HEK293 (cell line): ENCODE data around the gene KIF13A.

Experiments used
- CTCF ChIA-PET: fragments of 350-600 bp; formaldehyde crosslinking; extraction: SDS; loops from one replicate; lab custom pipeline; 2021; ENCODE audit warnings: antibody characterized with exemption; lab: Yijun Ruan, JAX
- POLR2A ChIA-PET: fragments of 300-600 bp; formaldehyde crosslinking; extraction: SDS; loops from one replicate; lab custom pipeline; 2020; ENCODE audit warnings: antibody characterized with exemption, inconsistent platforms; lab: Yijun Ruan, JAX
- H3K27ac ChIP-seq: fragments of 200-500 bp; sonication (Bioruptor generic); 2 replicates; pipeline ENCODE4 v1.5.1; 2014; ENCODE audit warnings: low read depth, low read length, control low read depth, inconsistent platforms; ENCODE audit errors: extremely low read depth
- H3K36me3 ChIP-seq, 2 experiments: fragments of 200-500 bp in 1 of 2; sonication (Bioruptor generic) in 1 of 2; 1 replicate in 1 of 2; 2 replicates in 1 of 2; pipeline ENCODE4 v1.5.1; 2014 to 2017; ENCODE audit warnings: inconsistent platforms in 2 of 2, low read length in 2 of 2; ENCODE audit not compliant: control insufficient read depth in 2 of 2, insufficient read depth in 1 of 2
- H3K4me1 ChIP-seq: fragments of 200-500 bp; sonication (Bioruptor generic); 2 replicates; pipeline ENCODE4 v1.5.1; 2014; ENCODE audit warnings: mild to moderate bottlenecking, low read length, inconsistent platforms; ENCODE audit not compliant: control insufficient read depth, insufficient read depth
- H3K4me3 ChIP-seq: 2 replicates; pipeline ENCODE4 v1.5.1; 2011; ENCODE audit warnings: low read depth, mild to moderate bottlenecking, control low read depth, low read length, moderate library complexity
- H3K9me3 ChIP-seq: fragments of 200-500 bp; sonication (Bioruptor generic); 2 replicates; pipeline ENCODE4 v1.5.1; 2014; ENCODE audit warnings: low read depth, low read length, inconsistent platforms; ENCODE audit not compliant: control insufficient read depth, insufficient read depth
- BCL11A ChIP-seq: fragments of 450-650 bp; formaldehyde crosslinking; IDR thresholded peaks from 2 replicates; pipeline ENCODE4 v1.5.1; 2016; ENCODE audit warnings: low read depth, missing biosample characterization, missing genetic modification characterization
- SCRT1 ChIP-seq: fragments of 450-650 bp; formaldehyde crosslinking; IDR thresholded peaks from 2 replicates; pipeline ENCODE4 v1.5.1; 2016; ENCODE audit warnings: missing biosample characterization, missing genetic modification characterization, borderline replicate concordance
- SCRT2 ChIP-seq: fragments of 450-650 bp; formaldehyde crosslinking; IDR thresholded peaks from 2 replicates; pipeline ENCODE4 v1.5.1; 2016; ENCODE audit warnings: missing biosample characterization, missing genetic modification characterization
- SP2 ChIP-seq: fragments of 450-650 bp; formaldehyde crosslinking; IDR thresholded peaks from 2 replicates; pipeline ENCODE4 v1.5.1; 2016; ENCODE audit warnings: missing biosample characterization, missing genetic modification characterization
- ZBTB20 ChIP-seq: fragments of 450-650 bp; formaldehyde crosslinking; IDR thresholded peaks from 2 replicates; pipeline ENCODE4 v1.5.1; 2016; ENCODE audit warnings: missing biosample characterization, missing genetic modification characterization
- ZBTB8A ChIP-seq: fragments of 450-650 bp; formaldehyde crosslinking; IDR thresholded peaks from 2 replicates; pipeline ENCODE4 v1.5.1; 2016; ENCODE audit warnings: missing biosample characterization, missing genetic modification characterization
- ZFHX2 ChIP-seq: fragments of 450-650 bp; formaldehyde crosslinking; conservative IDR thresholded peaks from 2 replicates; pipeline ENCODE4 v1.5.1; 2016; ENCODE audit warnings: missing biosample characterization, missing genetic modification characterization
- ZNF10 ChIP-seq: fragments of 450-650 bp; formaldehyde crosslinking; IDR thresholded peaks from 2 replicates; pipeline ENCODE4 v1.5.1; 2017; ENCODE audit warnings: missing biosample characterization, missing genetic modification characterization
- ZNF155 ChIP-seq: fragments of 450-650 bp; formaldehyde crosslinking; IDR thresholded peaks from 2 replicates; pipeline ENCODE4 v1.5.1; 2016; ENCODE audit warnings: missing biosample characterization, missing genetic modification characterization
- ZNF341 ChIP-seq: fragments of 450-650 bp; formaldehyde crosslinking; IDR thresholded peaks from 2 replicates; pipeline ENCODE4; 2016; ENCODE audit warnings: low read depth, missing biosample characterization, missing genetic modification characterization
- ZNF658 ChIP-seq: fragments of 450-650 bp; formaldehyde crosslinking; IDR thresholded peaks from 2 replicates; pipeline ENCODE4; 2016; ENCODE audit warnings: missing biosample characterization, missing genetic modification characterization
- ZSCAN23 ChIP-seq: fragments of 450-650 bp; formaldehyde crosslinking; IDR thresholded peaks from 2 replicates; pipeline ENCODE4 v1.5.1; 2016; ENCODE audit warnings: missing biosample characterization, missing genetic modification characterization
- ZSCAN30 ChIP-seq: fragments of 450-650 bp; IDR thresholded peaks from 2 replicates; pipeline ENCODE4 v1.5.1; 2018; ENCODE audit warnings: missing biosample characterization, mild to moderate bottlenecking, missing genetic modification characterization, moderate library complexity
- TF ChIP-seq, protein P1 (sequence below): fragments of 450-650 bp; formaldehyde crosslinking; IDR thresholded peaks from 2 replicates; pipeline ENCODE4 v1.5.0; 2017; ENCODE audit warnings: missing biosample characterization, missing genetic modification characterization, borderline replicate concordance
- TF ChIP-seq, protein P2 (sequence below): fragments of 450-650 bp; IDR thresholded peaks from 2 replicates; pipeline ENCODE4 v1.5.1; 2018; ENCODE audit warnings: missing biosample characterization, mild to moderate bottlenecking, missing genetic modification characterization
- TF ChIP-seq, protein P3 (sequence below): fragments of 450-650 bp; formaldehyde crosslinking; IDR thresholded peaks from 2 replicates; pipeline ENCODE4; 2016; ENCODE audit warnings: missing biosample characterization, missing genetic modification characterization

Gene KIF13A

DNA sequence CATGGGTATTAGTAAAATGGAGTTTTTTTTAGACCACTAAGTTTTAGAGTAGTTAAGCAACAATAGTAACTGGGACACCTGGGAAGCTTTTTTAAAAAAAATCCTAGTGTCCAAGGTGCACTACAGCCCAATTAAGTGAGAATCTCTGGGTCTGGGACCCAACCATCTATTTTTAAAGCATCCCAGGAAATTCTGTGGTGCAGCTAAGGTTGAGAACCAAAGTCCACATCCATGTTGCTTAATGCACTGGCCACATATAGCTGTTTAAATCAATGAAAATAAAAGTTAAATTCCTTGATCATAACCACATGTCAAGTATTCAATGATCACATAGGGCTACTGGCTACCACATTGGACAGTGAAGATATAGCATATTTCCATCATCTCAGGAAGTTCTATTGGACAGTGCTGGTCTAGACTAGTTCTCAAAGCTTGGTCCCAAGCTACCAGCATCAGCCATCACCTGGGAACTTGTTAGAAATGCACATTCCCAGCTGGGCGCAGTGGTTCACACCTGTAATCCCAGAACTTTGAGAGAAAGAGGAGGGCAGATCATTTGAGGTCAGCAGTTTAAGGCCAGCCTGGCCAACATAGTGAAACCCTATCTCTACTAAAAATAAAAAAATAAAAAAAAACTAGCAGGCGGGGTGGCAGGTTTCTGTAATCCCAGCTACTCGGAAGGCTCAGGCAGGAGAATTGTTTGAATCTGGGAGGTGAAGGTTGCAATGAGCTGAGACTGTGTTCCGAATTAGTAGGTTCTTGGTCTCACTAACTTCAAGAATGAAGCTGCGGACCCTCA lies 12.7 kb downstream of the KIF13A start (continued):
- TF ChIP-seq, protein P1, sequence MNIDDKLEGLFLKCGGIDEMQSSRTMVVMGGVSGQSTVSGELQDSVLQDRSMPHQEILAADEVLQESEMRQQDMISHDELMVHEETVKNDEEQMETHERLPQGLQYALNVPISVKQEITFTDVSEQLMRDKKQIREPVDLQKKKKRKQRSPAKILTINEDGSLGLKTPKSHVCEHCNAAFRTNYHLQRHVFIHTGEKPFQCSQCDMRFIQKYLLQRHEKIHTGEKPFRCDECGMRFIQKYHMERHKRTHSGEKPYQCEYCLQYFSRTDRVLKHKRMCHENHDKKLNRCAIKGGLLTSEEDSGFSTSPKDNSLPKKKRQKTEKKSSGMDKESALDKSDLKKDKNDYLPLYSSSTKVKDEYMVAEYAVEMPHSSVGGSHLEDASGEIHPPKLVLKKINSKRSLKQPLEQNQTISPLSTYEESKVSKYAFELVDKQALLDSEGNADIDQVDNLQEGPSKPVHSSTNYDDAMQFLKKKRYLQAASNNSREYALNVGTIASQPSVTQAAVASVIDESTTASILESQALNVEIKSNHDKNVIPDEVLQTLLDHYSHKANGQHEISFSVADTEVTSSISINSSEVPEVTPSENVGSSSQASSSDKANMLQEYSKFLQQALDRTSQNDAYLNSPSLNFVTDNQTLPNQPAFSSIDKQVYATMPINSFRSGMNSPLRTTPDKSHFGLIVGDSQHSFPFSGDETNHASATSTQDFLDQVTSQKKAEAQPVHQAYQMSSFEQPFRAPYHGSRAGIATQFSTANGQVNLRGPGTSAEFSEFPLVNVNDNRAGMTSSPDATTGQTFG (tag by site-specific recombination): no peak
- no peak for TF ChIP-seq ZBTB20 (tag by site-specific recombination)
- no peak for TF ChIP-seq ZBTB8A (tag by site-specific recombination)
- no peak for TF ChIP-seq ZSCAN23 (tag by site-specific recombination)
- no peak for TF ChIP-seq SP2 (tag by site-specific recombination)

DNA sequence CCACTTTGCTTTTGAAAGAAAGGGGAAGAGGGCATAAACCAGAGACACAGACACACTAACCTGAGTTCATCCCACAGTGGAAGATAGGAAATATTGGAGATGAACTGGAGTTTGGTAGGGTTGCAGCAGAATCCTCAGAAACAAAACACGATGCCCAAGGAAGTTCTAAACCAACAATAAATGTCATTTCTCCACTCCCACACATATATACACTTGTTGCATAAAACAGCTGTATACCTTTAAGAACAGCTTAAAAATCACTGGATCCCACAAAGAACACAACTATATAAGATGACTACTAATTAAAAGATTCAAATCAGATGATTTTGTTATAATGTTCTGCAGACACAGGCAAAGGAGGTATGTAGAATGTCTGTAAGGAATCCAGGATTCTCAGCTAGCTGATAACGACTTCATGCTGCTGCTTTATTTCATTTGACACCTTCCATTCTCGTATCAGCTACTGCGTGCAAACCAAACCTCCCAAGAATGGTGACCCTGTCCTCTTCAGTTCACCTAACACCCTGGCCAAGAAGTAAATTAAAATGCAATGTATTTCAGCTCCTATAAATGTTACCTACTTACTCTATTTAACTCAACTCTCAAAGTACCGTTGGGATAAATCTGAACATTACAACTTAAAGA lies 14.3 kb downstream of the KIF13A start:
- peaks cover 21% of the 10 kb centered on the region for H3K4me1 ChIP-seq
- POLR2A ChIA-PET: interaction anchor here (0.7 to 1.9 kb wide), 2 partner anchors 12 to 1377 kb away, joined by 3 to 7 read pairs; no protein-coding TSS in a partner anchor
- CTCF ChIA-PET: interaction anchor here (0.6 kb wide), 1 partner anchor 11 kb away, joined by 4 read pairs; no protein-coding TSS in a partner anchor
- no peaks in the 10 kb centered on the region for H3K9me3 ChIP-seq
- TF ChIP-seq ZFHX2 (tag by site-specific recombination) (0 out of 2 replicates have a peak, but pooled peaks have one; percentile 24), ZNF341 (no peak), SCRT1 (0 out of 2 replicates have a peak, but pooled peaks have one; percentile 55), SCRT2 (tag by site-specific recombination) (peak; percentile 96), BCL11A (no peak), ZNF155 (tag by site-specific recombination) (no peak), ZNF658 (tag by site-specific recombination) (no peak), ZNF10 (no peak), ZSCAN30 (tag by site-specific recombination) (no peak)
- TF ChIP-seq, protein P2, sequence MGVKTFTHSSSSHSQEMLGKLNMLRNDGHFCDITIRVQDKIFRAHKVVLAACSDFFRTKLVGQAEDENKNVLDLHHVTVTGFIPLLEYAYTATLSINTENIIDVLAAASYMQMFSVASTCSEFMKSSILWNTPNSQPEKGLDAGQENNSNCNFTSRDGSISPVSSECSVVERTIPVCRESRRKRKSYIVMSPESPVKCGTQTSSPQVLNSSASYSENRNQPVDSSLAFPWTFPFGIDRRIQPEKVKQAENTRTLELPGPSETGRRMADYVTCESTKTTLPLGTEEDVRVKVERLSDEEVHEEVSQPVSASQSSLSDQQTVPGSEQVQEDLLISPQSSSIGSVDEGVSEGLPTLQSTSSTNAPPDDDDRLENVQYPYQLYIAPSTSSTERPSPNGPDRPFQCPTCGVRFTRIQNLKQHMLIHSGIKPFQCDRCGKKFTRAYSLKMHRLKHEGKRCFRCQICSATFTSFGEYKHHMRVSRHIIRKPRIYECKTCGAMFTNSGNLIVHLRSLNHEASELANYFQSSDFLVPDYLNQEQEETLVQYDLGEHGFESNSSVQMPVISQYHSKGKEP (tag by site-specific recombination): no peak
- TF ChIP-seq, protein P3, sequence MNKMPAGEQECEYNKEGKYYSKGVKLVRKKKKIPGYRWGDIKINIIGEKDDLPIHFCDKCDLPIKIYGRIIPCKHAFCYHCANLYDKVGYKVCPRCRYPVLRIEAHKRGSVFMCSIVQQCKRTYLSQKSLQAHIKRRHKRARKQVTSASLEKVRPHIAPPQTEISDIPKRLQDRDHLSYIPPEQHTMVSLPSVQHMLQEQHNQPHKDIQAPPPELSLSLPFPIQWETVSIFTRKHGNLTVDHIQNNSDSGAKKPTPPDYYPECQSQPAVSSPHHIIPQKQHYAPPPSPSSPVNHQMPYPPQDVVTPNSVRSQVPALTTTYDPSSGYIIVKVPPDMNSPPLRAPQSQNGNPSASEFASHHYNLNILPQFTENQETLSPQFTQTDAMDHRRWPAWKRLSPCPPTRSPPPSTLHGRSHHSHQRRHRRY (tag by site-specific recombination): no peak
- TF ChIP-seq, all 188 proteins: peak for 3
- H3K27ac ChIP-seq: no peak overlapping the region
- no peaks in the 10 kb centered on the region for H3K36me3 ChIP-seq
- H3K4me3 ChIP-seq: no peak overlapping the region
